ENCODE results near the gene KSR2.

The KSR2 gene

DNA sequence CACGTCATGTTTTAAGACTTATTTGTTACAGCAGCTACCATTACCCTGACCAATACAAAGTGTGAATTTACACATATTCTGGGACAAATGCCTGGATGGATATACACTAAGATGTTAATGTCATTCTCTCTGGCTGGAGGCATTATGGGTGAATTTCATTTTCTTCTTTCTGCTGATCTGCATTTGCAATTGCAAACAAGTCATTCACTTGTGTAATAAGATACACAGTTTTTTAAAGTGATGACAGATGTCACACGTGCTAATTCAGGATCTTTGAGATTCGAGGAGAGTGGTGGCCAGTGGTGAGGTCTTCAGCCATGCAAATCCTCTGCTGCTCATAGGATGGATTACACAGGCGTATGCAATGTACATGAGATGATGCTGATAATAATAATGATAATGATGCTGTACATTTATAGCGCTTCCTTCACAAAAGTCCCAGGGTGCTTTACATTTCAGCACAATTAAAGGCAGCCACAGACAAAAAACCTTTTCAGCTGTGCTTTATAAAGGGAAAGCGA is 451.5 kb downstream of the KSR2 start:
- DNase-seq, result no peak

DNA sequence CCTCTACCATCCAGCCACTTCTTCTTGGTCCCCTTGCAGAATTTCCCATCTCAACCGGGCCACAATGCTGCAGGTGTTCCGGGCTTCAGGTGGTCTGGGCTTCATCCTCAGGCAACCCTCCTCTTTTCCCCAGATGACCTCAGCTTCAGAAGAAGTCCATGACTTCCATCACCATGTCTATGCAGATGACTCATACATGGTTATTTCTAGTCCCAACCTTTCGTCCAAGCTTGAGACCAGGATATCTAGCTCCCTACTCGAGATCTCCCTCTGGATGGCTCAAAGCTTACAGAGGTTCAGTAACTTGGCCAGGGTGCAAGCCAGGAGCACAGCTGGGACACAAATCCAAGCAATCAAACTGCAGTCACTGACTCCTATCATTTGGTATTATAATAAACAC is 452.8 kb downstream of the KSR2 start:
- DNase-seq, result no peak

DNA sequence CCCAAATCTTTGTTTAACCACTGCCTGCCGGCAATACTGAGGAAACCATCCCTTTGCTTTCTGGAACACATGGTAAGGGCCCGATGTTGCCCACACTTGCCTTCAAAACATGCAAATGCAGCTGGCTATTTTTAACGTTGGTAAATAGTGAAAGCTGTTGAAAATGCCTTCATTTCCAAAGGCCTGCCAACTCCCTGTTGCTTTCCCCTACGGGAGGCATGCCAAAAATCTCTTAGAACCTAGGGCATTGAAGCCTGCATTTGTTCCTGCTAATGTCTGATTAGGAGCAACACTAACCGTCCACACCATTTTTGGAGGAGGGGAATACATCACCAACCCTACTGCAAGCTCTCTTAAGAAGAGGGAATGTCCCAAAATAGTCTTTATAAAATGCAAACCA is 454.8 kb downstream of the KSR2 start:
- no peak for DNase-seq

DNA sequence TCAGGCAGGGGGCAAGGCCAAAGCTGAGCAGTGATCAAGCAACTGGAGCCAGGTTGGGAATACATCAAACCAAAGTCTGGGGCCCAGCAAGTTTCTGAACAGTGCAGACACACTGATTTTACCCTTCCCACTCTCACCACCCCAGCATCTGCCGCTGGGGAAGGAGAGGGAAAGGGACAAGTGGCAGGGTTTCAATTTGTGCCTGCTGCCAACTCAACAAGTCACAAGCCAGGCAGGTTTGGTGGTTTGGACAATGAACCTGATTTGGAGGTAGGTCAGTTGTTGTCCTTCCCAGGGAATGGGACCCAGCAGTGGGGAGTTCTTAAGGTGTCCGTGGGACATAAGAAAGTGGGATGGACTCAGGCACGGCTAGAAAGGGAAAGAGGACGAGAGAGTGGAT is 455.4 kb downstream of the KSR2 start:
- DNase-seq, result no peak

DNA sequence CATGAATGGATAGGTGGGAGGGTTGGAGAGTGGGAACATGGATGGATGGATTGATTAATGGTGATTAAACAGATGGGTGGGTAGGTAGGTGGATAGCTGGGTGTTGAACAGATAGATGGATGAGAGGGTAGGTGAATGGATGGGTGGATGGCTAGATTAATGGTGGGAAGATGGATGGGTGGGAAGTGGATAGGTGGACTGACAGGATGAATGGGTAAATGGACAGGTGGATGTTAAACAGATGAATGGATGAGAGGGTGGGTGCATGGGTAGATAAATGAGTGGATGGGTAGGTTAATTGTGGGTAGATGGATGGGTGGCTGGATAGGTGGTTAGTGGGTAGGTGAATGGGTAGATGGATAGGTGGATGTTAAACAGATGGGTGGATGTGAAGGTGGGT is 460.3 kb downstream of the KSR2 start:
- DNase-seq, result no peak

GRCh38 chr12:117507548-117507947 is 461.2 kb downstream of the KSR2 start:
- DNase-seq, result no peak

DNA sequence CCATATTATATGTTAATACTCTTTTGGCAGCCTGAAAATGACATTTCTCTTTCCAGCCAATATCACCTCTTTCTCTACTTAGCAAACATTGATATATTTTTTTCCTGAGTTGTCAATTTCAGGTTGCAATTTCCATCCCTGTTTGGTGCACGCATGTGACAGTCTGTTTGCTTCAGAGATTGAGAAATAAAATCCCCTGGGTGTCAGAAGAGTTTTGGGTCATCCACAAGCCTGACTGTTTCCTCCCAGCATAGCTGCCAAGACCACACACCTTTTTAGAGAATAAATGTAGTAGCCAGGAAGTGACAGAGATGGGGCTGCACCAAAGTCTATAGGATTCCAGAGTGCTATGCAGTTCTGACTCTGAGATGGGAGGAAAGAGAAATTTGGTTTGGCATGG is 462.5 kb downstream of the KSR2 start:
- no peak for DNase-seq

DNA sequence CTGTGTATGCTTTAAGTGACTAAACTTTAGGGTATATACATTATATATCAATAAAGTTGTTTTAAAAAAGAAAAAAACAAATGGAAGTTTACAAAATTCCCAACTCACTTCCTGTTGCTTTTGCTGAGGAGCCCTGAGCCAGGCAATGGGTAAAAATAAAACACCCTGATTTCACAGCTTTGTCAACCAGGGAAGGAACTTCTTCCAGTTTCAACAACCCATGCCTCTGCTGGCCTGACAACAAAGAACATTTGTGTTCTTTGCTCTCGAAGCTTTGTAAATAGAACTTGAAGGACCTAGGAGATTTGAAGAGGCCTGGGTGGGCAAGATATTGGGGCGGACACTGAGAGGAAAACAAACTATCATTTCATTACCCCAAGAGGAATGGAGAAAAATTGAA is 466.2 kb downstream of the KSR2 start:
- no peak for DNase-seq

- no peak for DNase-seq
Observed at GRCh38 chr12:117502233-117502632, 466.6 kb downstream of the KSR2 start.

DNA sequence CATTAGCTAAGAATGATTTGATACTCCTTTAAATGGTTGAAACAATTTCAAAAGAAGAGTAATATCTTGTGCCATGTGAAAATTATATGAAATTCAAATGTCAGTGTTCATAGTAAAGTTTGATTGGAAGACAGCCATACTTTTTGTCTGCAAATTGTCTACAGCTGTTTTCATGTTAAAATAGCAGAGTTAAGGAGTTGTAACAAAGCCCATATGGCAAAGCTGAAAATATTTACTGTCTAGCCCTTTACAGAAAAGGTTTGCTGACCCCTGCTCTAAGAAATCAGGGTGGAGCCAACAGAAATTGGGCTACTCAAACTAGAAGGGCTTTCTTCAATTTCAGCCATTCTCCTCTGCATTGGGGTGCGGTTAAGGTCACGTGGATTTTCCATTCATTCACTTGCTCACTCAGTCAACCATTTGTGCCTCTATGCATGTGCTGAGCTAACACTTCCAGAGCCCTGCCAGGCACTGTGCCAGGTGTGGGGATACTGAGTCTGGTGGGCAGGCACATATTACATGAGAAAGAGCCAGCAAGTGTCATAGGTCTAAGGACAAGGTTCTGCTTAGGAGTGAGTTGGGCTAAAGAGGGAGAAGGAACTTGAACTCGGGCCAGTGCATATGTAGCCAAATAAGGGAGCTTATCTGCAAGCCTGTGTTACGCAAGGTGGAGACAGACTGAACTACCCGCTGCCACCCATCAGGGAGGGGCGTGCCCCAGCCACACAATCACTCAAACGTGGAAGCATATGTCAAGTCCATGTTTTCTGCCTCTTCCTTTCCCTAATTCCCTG is 467.5 kb downstream of the KSR2 start:
- DNase-seq, result no peak

DNA sequence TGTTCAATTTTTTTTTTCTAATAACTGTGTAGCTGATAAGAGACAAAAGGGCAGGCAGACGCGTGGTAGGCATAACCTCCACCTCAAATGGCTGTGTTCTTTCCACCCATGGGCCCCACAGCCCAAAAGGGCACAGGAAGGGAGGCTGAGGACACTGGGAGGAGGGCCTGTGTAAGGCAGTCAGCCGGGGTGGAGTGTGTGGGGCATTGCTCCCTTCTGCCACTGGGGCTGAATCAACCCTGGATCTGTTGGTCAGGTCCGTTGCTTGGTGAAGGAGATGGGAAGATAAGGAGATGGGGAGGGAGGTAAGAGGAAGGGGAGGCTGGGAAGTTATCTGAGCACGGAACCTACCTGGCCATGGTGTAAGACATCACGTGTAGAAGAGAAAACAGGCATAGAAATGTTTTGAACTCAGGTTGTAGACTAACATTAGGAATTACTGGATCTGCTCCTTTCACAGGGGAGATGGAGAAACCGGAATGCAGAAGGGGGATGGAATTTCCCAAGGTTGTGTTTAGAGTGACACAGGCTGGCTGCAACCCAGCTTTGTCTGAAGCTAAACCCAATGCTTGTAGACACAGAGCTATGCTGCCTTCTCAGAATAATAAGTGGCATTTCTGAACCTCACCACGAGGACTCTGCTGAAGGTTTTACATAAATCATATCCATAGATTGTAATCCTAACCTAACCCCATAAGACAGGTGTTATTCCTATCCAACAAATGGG is 468.9 kb downstream of the KSR2 start:
- no peak for DNase-seq

DNA sequence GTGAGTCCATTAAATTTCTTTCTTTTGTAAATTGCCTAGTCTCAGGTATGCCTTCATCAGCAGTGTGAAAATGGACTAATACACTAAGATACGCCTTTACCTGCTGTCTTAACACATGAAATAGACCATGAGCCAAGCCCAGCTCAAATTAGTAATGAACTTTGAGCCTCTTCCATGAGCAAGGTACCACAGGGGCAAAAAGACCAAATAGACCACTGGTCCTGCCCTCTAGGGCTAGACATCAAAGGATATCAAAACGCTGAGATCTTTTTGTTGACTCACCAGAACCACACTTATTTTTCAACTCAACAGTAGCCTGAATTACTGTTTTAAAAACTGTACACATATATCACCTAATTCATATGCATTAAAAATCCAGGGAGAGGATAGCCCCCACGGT is 469.9 kb downstream of the KSR2 start:
- DNase-seq, result no peak

DNA sequence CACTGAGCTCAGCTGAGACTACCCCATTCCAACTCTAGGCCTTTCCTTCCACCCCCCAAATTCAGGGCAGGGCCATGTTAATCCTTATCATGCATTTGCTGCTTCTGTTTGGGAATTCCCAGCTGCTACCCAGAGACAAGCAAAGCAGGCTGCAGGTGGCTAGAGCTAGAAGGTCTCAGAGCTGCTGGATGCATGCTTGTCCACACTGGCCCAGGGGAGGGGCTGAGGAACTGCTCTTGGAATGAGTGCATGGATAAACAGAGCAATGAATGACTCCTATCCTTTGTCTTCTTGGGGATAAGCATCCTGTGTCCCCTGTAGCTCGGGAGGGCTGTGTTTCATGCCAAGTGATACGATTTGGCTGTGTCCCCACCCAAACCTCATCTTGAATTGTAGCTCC is 470.5 kb downstream of the KSR2 start:
- no peak for DNase-seq

GRCh38 chr12:117497407-117497806 is 471.4 kb downstream of the KSR2 start:
- DNase-seq, result no peak

DNA sequence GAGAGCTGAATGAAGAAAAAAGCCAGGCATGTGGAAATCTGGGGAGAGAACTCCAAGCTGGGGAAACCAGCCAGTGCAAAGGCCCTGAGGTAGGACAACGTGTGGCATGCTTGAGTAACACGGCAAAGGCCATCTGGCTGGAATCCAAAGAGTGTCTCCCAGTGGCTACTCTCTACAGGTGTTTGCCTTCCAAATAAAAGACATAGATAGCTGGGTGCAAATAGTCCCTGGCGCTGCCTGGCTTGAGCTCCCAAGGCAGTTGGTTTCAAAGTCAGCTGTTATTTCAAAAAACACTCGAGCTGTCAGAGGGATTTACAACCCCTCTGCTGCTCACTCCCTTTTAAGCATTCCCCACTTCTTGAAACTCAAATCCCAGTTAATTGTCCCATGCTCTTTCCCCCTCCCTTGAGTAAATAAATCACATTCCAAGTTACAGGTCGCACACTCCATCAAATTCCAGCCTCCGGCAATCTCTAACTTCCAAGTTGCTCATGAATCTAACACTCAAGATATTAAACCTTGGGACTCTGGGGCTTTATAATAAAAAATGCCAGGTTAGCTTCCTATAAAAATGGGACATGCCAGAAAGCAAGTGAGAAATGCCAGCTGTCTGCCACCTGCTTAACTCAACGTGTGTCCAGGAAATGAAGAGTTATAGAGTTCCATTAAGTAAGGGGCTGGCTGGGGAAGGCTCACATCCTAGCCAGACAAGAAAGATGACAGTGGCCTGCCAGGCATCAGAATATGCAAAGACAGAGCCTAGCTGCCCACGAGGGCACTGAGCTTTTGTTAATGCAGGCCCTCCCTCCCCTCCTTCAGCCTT is 473.7 kb downstream of the KSR2 start:
- DNase-seq, result no peak

GRCh38 chr12:117491711-117492110 is 477.1 kb downstream of the KSR2 start:
- DNase-seq, result no peak

DNA sequence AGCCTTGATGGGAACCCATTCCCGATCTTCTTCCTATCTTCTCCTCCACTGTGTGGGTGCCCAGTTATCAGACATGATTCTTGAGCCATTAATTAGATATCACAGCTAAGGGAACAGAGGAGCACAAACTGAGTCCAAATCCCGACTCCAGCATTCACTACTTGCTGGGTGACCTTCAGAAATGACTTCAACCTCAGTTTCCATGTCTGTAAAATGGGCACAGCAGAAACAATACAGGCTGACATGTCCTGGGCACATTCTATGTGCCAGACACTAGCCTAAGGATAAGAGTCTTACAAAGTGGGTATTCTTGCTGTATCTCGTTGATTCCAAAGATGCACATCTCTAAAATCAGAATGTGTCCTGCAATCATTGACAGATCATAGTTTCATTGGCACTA is 478.7 kb downstream of the KSR2 start:
- no peak for DNase-seq

DNA sequence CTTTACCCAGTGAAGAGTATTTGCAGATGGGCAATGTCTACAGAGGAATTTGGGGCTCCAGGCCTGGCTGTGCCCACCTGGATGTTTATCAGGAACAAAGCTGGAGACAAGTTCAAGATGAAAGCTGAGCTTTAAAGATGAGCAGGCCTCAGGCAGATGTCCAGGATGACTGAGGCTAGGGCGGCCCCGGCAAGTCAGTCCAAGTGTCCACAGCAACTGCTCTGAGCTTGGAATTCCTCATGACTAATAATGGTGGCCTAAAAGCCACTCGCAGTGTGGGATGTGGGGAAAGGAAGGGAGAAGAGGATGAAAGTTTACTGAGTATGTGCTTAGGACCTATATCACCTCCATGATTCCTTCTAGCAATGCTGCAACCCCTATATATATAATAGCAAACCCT is 479.1 kb downstream of the KSR2 start:
- DNase-seq, result no peak

GRCh38 chr12:117486840-117487659 is 481.7 kb downstream of the KSR2 start:
- DNase-seq, result peak; percentile 35

- DNase-seq, result no peak
Observed at GRCh38 chr12:117485984-117486839, 482.6 kb downstream of the KSR2 start.

DNA sequence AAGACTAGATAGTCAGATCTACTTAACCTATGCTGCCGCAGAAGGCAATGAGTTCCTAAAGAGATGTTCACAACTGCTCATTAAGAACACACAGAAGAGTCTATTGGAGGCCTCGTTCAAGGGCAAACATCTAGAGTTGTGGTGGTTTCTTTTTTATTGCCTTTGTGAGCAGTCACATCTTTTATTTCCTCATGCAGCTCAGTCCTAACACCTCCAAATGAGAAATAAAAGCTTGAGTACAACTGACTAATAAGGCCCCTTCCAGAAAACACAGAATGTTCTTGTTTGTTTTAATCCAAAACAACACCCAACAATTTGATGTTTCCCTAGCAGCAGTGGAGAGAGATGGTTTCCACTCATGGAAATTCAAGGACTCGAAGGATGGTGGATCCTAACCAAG is 483.9 kb downstream of the KSR2 start:
- no peak for DNase-seq

GRCh38 chr12:117483501-117483900 is 485.3 kb downstream of the KSR2 start:
- no peak for DNase-seq

All from fibroblast of upper back skin (primary cell).